RWPE2 (cell line): ENCODE results near the gene CUL7.
A peak's percentile ranks its signal among the peaks of the same experiment; 100 is the strongest.

Source experiments
- ATAC-seq: fragments of 200-7000 bp; cut with Tn5 transposase; 3 replicates; pipeline ENCODE4 v1.9.1; 2021; ENCODE audit warnings: low read depth
- DNase-seq: peaks from one replicate; pipeline ENCODE4 v3.0.0-alpha.2; 2020; ENCODE audit warnings: low spot score
- H3K27ac ChIP-seq: fragments of 450-650 bp; 2 replicates; pipeline ENCODE4 v1.5.1; 2017; ENCODE audit warnings: mild to moderate bottlenecking; ENCODE audit not compliant: poor library complexity, severe bottlenecking
- H3K27me3 ChIP-seq: fragments of 250-450 bp; sonication (Bioruptor Pico); 2 replicates; pipeline ENCODE4 v1.5.1; 2021; ENCODE audit warnings: mild to moderate bottlenecking, moderate library complexity; ENCODE audit not compliant: insufficient read depth, poor library complexity, severe bottlenecking
- H3K36me3 ChIP-seq: fragments of 250-450 bp; sonication (Bioruptor Pico); 2 replicates; pipeline ENCODE4 v1.5.1; 2020; ENCODE audit warnings: low read depth, mild to moderate bottlenecking, moderate library complexity
- H3K4me1 ChIP-seq: fragments of 250-450 bp; sonication (Bioruptor Pico); 2 replicates; pipeline ENCODE4 v1.5.1; 2021; ENCODE audit warnings: mild to moderate bottlenecking, moderate library complexity; ENCODE audit not compliant: insufficient read depth, poor library complexity, severe bottlenecking
- H3K4me3 ChIP-seq: fragments of 250-450 bp; sonication (Bioruptor Pico); 2 replicates; pipeline ENCODE4 v1.5.1; 2021; ENCODE audit warnings: mild to moderate bottlenecking, moderate library complexity; ENCODE audit not compliant: severe bottlenecking
- H3K9me3 ChIP-seq: fragments of 250-450 bp; sonication (Bioruptor Pico); 2 replicates; pipeline ENCODE4 v1.5.1; 2021; ENCODE audit warnings: mild to moderate bottlenecking, moderate library complexity; ENCODE audit not compliant: severe bottlenecking
- CTCF ChIP-seq: fragments of 450-650 bp; IDR thresholded peaks from one replicate; pipeline ENCODE4 v1.5.1; 2017; ENCODE audit warnings: mild to moderate bottlenecking, moderate library complexity; ENCODE audit not compliant: poor library complexity, severe bottlenecking

The CUL7 gene

DNA sequence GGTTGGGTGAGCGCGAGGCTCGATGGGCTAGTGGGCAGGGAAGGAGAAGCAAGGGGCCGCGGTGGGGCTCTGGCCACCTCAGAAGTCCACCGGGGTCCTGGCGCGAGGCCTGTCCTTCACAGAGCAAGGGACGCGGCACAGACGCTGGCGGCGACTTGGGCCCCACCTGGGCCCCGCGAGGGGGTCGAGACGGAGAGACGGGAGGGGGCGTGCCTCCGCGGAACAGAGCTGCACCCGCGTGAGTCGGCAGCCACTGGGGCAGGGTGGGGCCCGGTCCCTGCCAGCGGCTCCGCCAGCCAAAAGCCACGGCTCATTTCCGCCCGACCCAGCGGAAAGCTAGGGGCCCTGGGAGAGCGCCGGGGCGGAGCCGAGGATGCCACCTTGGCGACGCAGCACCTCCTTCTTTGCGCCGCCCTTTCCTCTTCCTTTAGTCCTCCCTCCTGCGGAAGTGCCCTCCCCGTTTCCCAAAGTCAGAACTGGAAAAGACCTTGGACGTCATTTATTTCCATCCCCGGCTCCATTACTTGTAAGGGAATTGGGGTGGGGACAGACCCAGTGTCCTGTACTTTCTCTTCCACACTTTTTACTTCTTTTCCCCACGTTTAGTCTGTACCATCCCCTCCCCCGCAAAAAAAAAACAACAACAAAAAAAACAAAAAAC, at the start of gene CUL7:
Gene CUL7, minus strand, starts transcription at position 307 of the 661 bp plus-strand sequence. CDS start 1,063 bp downstream, outside the sequence.
- Histone ChIP-seq H3K9me3 (no peaks in the 10 kb centered on the region), H3K27me3 (no peaks in the 10 kb centered on the region), H3K4me1 (peaks cover 5% of the 10 kb centered on the region), H3K4me3 (peak within 1 kb of the TSS; percentile 83), H3K36me3 (peaks cover 61% of the 10 kb centered on the region), H3K27ac (peak within 1 kb of the TSS; percentile 77)
- TF ChIP-seq CTCF: no peak
- DNase-seq (peak; percentile 93), ATAC-seq (peak; percentile 96)

- Histone ChIP-seq H3K27ac (no peak overlapping the region), H3K27me3 (no peaks in the 10 kb centered on the region), H3K4me1 (peaks cover 28% of the 10 kb centered on the region), H3K4me3 (no peak overlapping the region), H3K36me3 (no peaks in the 10 kb centered on the region), H3K9me3 (no peaks in the 10 kb centered on the region)
- DNase-seq (no peak), ATAC-seq (no peak)
- TF ChIP-seq CTCF: no peak
Measured at GRCh38 chr6:43101497-43101896, 47.8 kb upstream of the CUL7 start.

DNA sequence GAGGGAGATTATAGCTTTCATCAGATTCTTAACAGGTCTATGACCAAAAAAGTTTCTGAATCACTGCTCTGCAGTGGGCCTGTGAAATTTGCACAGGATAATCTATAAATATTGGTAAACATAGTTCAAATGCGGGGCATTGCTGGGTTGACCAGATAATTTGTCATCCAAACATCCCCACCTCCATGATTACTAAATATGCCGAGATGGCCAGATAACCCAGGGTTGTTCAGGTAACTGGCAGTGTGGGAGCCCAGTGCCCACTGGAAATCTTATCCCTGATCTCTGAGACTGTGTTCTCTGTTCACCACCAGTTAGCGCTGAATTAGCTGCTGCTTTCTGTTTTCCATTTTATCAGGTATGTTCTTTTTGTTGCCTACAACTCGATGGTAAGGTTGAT, 43.9 kb upstream of the CUL7 start:
- no peak for DNase-seq
- Histone ChIP-seq H3K27ac (peak overlapping the region; percentile 92), H3K36me3 (no peaks in the 10 kb centered on the region), H3K4me3 (no peak overlapping the region), H3K9me3 (no peaks in the 10 kb centered on the region), H3K27me3 (no peaks in the 10 kb centered on the region), H3K4me1 (peaks cover 31% of the 10 kb centered on the region)
- no peak for ATAC-seq
- no peak for TF ChIP-seq CTCF

DNA sequence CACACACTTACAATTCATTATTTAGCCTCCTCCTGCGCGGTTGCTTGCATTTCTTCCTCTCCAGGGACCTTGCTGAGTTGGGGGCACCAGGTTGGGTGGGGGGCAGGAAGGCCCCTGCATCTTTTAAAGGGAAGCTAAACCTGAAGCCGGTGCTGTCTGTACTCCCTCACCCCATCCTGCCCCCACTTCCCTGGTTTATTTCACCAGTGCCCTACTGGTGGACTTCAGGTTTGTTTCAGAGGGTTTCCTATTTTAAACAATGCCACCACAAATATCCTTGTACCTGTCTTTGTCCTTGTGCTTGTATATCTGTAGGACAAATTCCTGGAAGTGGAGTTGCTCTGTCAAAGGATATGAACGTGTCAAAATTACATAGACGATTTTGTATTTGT, 43.4 kb upstream of the CUL7 start:
- no peaks in the 10 kb centered on the region for H3K27me3 ChIP-seq
- peak overlapping the region; percentile 92 for H3K27ac ChIP-seq
- H3K9me3 ChIP-seq: no peaks in the 10 kb centered on the region
- H3K4me1 ChIP-seq: peaks cover 31% of the 10 kb centered on the region
- no peaks in the 10 kb centered on the region for H3K36me3 ChIP-seq
- TF ChIP-seq CTCF: no peak
- H3K4me3 ChIP-seq: no peak overlapping the region
- ATAC-seq: no peak
- DNase-seq: no peak

DNA sequence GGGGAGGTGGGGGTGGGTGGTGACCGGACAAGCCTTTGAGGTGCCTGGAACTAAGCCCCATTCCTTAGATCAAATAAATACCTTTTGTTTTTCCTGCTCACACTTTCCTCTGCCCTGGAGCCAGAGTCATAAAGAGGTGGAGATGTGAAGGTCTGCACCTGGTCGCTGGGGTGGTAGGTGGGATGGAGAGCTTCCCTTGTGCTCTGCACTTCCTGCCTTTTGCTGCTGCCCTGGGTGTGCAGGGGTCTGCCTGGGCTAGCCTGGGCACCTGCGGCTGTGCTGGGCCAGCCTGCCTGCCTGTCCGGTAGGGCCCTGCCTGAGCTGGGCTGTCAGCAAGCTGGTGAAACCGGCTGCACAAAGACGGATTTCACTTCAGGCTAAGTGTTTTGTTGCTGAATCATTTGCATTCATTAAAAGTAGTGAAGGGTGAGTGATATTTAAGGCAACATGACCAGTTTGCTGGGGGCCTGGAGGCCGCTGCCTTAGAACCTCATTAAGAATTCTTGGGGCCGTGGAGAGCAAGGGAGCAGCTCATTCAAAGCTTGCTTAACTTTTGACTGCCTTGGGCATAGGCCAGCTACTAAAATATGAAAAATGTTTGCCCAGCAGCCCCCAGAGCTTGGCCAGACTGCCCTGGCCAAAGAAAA, 42.9 kb upstream of the CUL7 start:
- ATAC-seq: peak; percentile 88
- peak overlapping the region; percentile 5 for H3K4me3 ChIP-seq
- H3K27ac ChIP-seq: peak overlapping the region; percentile 92
- TF ChIP-seq CTCF: no peak
- H3K9me3 ChIP-seq: no peaks in the 10 kb centered on the region
- H3K36me3 ChIP-seq: no peaks in the 10 kb centered on the region
- peaks cover 33% of the 10 kb centered on the region for H3K4me1 ChIP-seq
- DNase-seq: peak; percentile 88
- no peaks in the 10 kb centered on the region for H3K27me3 ChIP-seq
